Retinal pigment epithelial cell (primary cell): ENCODE measurements around the gene HIPK2.

Source experiments
- DNase-seq: peaks from one replicate; pipeline ENCODE4 v3.0.0-alpha.2; 2010; ENCODE audit warnings: low read depth
- H3K4me3 ChIP-seq: 2 replicates; pipeline ENCODE4 v1.5.1; 2011; ENCODE audit warnings: mild to moderate bottlenecking, low read length, control low read depth, moderate library complexity
- TF ChIP-seq, protein P1 (sequence below): conservative IDR thresholded peaks from 2 replicates; pipeline ENCODE4 v1.5.1; 2011; ENCODE audit warnings: low read depth, low read length, control low read depth, inconsistent platforms

The HIPK2 gene

DNA sequence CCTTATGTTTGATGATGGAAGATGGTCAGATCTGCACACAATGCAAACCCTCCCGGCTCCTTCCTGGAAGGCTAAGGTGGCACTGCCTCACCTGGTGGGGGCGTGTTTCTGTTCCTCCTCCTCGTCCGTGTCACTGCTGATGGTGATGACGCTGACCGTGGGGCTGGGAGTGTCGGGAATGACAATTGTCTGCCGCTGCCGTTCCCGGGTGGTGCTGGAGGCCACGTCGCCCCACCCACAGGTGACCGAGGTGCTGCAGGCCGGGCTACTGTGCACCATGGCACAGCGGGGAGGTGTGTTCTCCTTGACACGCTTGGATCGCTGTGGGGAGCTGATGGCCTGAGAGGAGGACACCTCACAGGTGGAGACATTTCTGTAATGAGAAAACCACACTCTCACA lies 181.2 kb downstream of the HIPK2 start:
- TF ChIP-seq, protein P1, sequence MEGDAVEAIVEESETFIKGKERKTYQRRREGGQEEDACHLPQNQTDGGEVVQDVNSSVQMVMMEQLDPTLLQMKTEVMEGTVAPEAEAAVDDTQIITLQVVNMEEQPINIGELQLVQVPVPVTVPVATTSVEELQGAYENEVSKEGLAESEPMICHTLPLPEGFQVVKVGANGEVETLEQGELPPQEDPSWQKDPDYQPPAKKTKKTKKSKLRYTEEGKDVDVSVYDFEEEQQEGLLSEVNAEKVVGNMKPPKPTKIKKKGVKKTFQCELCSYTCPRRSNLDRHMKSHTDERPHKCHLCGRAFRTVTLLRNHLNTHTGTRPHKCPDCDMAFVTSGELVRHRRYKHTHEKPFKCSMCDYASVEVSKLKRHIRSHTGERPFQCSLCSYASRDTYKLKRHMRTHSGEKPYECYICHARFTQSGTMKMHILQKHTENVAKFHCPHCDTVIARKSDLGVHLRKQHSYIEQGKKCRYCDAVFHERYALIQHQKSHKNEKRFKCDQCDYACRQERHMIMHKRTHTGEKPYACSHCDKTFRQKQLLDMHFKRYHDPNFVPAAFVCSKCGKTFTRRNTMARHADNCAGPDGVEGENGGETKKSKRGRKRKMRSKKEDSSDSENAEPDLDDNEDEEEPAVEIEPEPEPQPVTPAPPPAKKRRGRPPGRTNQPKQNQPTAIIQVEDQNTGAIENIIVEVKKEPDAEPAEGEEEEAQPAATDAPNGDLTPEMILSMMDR, result no peak
- no peak for DNase-seq
- H3K4me3 ChIP-seq, result no peak overlapping the region

DNA sequence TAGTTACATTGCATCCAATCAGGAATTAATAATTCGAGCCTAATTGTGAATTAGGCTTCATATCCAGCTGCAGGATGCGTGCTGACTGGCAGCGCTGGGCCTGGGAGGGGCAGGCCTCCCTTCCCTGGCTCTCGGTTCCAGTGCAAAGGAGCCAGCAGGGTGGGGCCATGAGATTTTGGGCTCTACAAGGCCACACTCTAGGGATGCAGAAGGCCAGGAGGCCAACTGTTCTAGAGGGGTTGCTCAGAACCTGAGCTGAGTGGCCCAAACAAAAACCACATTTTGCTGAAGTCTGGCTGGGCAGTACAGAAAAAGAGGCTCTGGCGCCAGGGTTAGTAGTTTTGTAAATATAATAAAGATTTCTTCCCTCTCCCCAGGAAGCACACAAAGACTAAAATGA lies 182.0 kb downstream of the HIPK2 start:
- DNase-seq, result no peak
- no peak overlapping the region for H3K4me3 ChIP-seq
- TF ChIP-seq, protein P1, result no peak

DNA sequence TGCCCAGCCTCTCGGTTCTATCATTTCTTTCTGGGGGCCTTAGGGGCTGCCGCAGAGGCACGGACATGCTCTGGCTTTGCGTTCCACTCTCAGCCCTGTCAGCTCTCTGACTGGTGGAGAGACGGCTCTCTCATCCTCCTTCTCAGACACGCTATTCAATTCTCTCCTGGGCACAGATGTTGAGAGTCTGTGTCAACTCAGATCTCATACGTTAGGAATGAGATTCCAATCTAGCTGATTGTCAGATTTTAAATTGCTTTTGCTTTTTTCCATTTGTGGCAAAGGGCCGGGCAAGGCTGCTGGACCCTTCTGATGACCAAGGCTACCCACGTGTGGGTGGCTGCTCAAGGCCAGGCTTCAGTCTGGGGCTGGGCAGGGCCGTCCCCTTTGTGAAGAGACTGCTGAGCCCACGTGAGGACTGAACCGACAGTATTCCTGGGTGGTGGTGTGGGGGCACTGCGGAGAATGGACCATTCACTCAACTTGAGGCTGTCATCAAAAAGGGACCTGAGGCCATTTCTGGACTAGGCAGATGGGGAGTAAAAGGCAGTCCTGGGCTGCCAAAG lies 182.8 kb downstream of the HIPK2 start:
- H3K4me3 ChIP-seq, result no peak overlapping the region
- no peak for DNase-seq
- TF ChIP-seq, protein P1, result no peak

DNA sequence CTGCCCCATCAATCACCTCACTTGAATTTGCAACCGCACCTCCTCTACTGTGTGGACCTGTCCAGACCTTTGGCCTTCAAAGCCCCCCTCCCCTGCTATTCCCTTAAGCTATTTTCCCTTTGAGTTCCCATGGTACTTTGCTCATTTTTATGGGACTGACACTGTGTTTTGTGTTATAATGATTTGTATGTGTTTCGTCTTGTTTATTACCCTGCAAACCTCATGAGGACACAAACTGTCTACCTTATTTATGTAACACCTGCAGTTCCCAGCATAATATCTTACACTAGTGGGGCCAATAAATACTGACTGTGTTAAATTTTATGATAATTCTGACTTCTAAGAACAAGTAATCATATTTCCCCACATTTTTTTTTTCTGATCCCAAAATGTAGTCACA lies 183.7 kb downstream of the HIPK2 start:
- TF ChIP-seq, protein P1, result no peak
- no peak for DNase-seq
- H3K4me3 ChIP-seq, result no peak overlapping the region

DNA sequence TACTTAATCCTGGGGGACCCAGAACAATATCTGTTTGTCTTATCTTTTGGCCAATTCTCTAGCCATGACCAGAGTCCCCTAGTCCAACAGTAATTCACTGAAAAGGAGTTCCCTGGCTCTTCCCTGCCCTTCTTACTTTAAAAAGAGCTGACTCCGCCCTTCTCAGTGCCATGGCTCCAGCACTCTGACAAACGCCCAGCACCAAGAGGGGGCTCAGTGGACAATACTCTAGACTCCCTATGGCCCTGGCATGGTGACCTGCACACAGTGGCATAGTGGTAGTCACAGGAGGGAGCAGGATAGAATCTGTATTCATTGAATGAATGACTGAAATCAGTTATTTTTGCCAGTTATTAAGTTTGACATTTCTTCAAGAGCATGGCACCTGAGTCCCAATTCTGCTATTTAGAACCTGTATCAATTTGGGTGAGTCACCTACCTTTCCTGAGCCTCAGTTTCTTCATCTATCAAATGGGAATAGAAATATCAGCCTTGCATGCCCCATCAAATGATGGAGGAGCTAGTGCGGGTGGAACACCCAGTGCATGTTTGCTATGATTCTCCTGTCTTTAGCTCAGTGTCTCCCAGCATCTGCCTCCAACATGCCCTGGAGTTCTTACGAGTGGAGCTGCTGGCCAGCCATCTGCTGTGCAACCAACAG lies 184.9 kb downstream of the HIPK2 start:
- DNase-seq, result no peak
- no peak overlapping the region for H3K4me3 ChIP-seq
- TF ChIP-seq, protein P1, result no peak

DNA sequence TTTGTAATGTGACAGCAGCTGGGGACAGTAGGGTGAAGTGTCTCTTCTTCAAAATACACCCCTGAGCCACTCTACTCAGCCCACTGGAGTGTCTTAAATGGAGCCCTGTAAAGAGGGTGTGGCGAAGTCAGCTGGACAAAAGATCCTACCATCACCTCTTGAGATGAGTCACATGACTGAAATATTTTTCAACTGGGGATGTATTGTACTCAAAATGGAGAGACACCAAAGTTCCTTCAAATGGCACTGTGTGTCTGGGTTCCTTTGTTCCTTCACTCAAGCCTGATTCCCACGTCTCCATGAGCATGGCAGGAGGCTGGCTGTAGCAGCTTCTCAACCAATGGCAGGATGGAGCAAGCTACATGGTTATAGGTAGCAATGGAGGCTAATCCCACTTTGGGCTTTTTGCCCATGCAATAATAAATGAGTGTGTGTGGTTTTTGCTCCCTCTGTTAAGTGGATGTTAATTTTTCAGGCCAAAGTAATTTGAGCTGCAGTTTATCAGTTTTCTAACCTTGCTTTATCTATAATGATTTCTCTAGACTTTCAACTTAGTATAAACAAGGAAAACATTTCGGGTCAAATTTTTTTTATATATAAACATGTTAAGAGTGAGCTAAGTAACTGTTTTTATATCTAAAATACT lies 186.1 kb downstream of the HIPK2 start:
- peak; percentile 9 for DNase-seq
- TF ChIP-seq, protein P1, result no peak
- no peak overlapping the region for H3K4me3 ChIP-seq

DNA sequence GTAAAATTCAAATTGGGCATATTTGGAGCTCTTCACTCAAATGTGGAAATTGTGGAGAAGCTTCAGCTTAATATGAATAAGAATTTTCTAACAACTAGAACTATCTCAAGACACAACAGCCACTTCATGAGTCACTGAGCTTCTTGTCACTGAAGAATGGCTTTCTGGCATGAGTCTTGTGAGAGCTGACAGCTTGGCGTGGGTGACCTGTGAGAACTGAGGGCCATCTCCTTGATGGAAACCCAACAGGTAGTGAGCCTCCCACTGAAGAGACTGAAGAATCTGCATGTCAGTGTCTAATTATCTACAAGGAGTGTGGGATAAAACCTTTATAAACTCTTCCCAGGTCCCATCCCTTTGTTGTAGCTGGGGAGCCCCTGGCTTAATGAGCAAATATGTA lies 188.3 kb downstream of the HIPK2 start:
- no peak overlapping the region for H3K4me3 ChIP-seq
- TF ChIP-seq, protein P1, result no peak
- DNase-seq, result no peak
